Middle frontal gyrus (tissue), 1 donor: ENCODE results near the gene STAC.

ENCODE experiments used
- DNase-seq: peaks from one replicate; pipeline ENCODE4 v3.0.0-alpha.2; 2015; ENCODE audit warnings: low spot score; ENCODE audit errors: extremely low spot score

The STAC gene

DNA sequence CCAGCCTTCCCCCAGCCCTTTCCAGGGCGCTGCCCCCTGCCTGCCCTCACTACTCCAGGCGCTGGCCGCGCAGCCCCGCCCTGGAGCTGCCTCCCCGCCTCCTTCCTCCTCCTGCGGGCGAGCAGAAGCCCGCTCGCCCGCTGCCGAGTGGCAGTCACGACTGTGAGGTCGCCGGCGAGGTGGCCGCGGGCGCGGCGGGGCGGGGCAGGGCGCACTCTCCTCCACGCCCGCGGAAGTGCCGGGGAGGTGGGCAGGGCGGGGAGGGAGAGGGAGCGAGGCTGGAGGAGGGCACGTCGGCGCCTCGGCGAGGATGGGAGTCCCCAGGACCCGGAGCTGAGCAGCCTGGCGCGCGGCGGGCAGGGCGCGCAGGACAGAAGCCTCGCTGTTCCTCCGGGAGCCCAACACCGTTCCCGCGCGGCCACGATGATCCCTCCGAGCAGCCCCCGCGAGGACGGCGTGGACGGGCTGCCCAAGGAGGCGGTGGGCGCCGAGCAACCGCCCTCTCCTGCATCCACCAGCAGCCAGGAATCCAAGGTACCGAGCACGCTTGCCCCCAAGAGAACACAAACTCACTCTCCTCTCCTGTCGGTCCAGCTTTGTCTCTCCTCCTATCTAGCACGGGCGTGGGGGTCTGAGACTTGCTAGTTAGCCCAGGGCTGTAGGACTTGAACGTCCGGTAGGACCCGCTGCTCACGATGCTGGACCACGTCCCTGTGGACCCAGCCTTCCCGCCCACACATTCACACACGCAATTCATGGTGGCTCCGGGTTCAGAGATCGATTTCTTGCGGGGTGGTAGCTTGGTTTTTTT lies at the start of gene STAC:
TSS of gene STAC (plus strand) at position 284 of the 811 bp plus-strand sequence. CDS start at position 424, 140 bp downstream.
- no peak for DNase-seq

- DNase-seq, result no peak
Observed at GRCh38 chr3:36332139-36332538, 48.2 kb upstream of the STAC start.

DNA sequence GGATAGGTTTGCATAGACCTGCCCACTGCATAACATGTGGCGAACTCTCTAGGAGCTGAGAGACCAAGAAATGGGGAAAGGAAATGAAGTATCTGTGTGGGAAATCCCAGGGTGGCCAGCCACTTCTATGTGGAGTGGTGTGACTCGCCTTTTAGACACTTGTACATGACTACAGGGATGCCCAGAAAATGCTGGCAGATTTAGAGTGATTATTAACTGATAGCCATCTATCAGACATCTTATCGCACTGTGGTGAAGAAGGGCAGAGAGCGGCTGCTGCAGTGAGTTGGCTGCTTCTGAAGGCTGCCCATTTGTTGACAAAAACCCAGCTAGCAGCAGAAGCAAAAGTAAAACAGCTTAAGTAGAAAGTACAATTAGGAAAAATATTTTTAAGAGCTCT lies 18.1 kb upstream of the STAC start:
- DNase-seq, result no peak

DNA sequence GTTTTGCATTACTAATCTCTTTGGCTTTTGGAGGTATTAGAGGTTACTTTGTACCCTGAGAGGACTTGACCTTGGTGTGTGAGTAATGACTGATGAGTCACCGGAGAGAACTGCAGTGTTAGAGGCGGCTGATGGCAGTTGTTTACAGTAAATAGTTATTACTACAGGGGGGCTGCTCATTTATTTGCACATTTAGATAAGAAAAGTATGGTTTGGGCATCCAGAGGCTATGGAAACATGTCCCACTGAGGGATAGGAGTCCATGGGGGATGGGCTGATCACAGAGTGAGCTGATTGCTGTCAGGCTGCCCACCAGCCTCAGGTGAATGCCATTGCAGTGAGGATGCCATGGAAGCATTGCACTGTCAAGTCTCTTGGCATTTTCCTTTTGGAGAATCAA lies 17.3 kb upstream of the STAC start:
- no peak for DNase-seq

DNA sequence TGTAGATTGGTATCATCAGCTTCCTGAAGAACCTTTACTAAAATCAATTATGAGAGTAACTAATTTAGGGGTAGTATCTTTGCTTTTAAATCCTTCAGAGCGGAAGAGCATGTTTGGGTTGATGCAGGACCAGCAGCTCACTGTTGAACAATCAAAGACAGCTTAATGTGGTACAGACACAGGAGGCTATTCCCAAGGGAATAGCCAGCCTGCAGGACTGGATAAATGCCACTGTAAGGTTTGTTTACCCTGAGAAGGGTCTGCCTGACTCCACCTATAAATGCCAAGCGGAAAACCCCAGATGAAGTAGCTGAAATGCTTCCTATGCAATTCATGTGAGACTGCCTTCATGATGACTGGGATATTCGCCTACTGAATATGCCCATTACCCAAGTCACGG lies 16.0 kb upstream of the STAC start:
- no peak for DNase-seq

GRCh38 chr3:36365829-36366228 lies 14.5 kb upstream of the STAC start:
- no peak for DNase-seq

DNA sequence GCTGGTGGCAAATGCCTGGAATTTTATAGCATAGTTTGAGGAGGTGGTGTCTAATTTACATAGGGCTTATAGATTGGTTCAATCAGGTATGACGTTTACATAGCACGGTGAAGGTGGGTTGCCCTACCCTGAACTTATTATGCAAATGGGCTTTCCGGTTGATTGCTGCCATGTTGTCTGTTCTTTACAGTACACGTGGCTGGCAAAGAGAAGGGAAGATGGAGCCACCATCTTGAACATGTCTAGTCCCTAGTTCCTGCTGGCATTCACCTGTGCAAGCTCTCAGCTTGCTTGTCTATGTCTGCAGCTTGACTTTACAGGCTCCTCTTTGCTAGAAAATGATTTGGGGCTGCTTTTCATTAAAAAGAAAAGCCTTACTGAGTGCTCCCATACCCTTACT lies 14.0 kb upstream of the STAC start:
- DNase-seq, result no peak

DNA sequence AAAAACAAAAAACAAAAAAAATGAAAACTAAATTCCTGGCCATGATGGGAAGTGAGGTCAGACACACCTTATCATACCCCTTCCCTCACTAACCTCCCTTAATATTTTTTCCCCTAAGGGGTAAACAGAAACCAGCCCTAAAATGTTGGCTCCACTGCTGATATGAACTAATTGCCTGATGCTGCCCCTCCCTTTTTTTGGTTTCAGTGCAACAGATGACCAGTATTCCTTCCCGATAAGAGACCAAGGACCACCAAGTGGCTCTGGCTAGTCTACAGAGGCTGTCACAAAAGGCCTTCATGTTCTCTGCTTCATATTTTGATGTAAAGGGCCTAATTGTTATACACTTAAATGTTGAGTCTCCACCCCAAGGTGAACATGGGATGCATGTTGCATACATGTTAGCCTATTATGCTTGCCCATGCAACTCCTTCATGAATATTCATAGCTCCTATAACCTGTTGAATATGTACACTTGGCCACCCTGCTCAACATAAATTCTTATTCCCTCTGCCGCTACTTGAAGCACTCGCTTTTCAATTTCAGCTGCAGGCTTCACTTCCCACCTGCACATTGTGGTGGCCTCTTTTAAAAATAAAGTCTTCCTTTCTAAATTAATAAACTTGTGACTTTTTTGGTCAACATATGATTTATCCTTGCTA lies 12.3 kb upstream of the STAC start:
- DNase-seq, result no peak

GRCh38 chr3:36372534-36372935 lies 7.8 kb upstream of the STAC start:
- DNase-seq, result no peak

DNA sequence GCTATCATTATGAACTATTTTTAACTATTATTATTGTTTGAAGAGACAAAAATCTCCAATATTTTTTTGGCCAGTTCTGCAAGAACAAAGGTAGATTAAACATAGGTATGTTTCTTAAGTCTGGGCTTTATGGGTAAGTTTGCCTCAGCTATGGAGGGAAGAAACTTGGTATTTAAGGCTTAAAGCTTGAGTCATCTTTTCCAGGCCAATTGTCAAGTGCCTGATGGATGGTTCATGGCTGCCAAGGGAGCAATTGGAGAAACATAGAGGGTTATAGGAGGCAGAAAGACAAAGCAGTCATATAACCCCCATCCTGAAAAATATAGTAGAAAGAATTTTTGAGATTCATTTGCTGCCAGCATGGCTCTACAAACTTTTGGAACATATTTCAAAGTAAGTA lies 7.2 kb upstream of the STAC start:
- DNase-seq, result no peak

DNA sequence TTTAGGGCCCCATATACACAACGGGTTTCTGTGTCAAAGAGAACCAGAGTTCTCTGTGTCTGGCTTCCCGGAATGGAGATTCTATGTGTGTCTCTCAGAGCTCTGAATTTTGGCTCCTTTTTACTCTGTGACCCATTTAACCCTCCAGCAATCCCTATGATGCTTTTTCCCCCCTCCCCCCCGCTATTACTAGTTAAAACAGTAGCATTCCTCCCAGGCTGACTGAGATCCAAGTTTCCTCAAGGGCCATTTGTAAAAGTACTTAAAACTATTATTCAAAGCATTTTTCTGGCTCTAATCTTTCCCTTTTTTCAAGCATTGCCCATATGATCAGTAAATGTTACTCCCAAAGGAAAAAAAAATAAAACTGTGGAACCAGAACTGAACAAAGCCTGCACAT lies 6.6 kb upstream of the STAC start:
- no peak for DNase-seq

- DNase-seq, result no peak
Observed at GRCh38 chr3:36379872-36380220, 458 bp upstream of the STAC start.

DNA sequence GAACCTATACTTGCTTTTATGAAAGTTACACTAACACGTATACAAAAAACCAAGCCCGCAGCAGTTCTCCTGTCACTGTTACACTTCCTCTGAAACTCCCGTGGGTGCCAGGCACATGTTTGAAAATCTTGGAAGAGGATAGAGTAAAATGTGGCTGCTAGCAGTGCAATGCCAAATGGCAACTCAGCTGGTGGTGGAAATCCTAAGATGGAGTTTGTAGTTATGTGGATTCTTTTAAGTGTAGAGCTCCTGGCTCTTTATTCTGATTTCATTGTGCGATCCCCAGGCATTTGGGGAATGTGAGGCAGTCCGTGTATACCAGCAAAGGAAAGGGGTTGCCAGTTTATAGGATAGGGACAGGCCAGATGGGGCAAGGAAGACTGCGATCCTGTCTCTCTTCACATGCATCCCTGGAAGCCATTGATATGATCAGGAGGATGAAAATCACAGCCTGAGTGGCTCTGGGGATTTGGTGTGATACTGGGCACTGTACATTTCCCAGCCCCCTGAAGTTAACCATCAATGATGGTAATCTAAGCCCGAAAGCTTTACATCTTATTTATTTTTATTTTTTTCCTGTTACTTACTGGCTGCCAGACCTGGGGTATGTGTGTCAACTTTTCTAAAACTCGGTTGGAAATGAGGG lies 1.1 kb downstream of the STAC start:
- no peak for DNase-seq

DNA sequence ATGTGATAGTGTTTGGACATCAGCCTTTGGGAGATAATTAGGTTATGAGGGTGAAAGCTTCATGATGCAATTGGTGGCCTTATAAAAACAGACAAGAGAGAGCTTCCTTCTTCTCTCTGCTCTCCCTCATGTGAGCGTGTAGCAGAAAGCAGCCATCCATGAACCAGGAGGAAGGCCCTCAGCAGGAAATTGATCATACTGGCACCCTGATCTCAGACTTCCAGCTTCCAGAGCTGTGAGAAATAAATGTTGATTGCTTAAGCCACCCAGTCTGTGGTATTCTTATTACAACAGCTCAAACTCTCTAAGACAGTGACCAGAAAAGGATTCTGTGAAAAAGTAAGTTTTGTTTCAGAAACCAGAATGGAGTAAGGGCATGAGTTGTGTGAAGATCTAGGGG lies 13.3 kb downstream of the STAC start:
- DNase-seq, result no peak

- DNase-seq, result no peak
Observed at GRCh38 chr3:36394176-36394575, 13.9 kb downstream of the STAC start.

- DNase-seq, result no peak
Observed at GRCh38 chr3:36397841-36398240, 17.5 kb downstream of the STAC start.

DNA sequence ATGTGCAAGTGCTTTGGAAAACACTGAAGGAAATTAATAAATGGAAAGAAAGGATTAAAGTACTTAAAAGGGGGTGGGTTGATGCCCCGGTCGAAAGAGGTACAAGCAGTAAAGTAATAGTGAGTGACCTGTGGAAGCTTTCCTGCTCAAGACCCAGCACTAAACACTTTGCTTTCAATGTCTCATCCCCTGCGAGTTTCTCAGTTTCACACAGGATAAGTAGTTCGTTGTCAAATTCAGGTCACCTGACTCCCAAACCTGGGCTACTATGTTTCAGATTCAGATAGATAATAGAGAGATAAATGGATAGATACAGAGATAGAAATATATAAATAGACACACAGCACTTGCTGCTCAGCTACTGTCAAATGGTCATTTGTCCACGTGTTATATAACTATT lies 19.6 kb downstream of the STAC start:
- DNase-seq, result no peak

DNA sequence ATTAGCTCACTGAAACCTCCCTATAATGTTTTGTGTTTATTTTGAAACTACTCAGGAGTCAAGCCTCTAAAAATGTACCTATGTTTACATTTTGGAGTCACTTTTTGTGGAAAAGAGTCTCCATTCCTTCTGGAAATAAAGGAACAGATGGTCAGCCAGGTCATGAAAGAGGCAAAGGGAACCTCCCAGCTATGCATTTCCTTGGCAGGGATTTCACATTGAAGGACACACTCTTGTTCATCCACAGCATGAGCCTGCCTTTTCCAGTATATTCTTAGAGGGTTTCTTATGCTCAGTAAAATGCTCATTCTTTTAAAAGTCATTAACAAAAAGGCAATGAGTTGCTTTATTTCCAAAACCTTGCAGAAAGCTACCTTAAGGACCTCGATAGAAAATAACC lies 20.8 kb downstream of the STAC start:
- DNase-seq, result no peak

GRCh38 chr3:36403661-36404060 lies 23.4 kb downstream of the STAC start:
- DNase-seq, result no peak

DNA sequence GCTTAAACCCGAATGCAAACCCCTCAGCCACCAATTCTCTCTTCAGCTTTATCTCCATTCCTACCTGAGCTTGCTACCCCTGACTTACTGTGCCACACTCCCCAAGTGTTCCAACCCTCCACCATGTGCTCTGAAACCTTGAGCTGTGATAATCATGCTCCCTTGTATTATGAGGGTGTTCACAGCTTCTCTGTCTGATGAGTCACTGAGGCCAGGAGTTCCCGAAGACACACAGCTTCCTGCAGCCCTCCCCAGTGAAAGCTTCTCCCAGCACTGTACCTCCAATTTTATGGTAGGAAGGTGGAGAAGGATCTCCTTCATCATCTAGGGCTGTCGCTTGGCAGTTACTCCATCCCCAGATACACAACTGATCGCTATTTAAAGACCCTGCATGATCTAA lies 24.9 kb downstream of the STAC start:
- no peak for DNase-seq

DNA sequence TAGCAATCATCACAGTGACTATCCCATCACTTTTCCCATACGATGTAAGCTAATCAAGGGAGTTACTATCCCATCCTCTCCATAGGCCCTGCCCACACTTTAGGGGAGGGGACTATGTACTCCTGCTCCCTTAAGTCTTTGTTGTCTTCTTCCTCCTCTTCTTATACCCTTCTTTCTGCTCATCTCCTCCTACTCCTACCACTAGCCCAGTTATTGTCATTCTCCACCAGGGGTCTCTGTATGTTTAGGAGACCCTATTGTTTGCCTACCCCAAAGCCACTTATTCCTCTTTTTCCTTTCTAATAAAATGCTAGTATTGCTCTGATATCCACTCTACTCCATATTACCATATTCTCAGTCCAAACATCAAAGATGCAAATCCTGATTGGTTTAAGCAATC lies 27.8 kb downstream of the STAC start:
- DNase-seq, result no peak

DNA sequence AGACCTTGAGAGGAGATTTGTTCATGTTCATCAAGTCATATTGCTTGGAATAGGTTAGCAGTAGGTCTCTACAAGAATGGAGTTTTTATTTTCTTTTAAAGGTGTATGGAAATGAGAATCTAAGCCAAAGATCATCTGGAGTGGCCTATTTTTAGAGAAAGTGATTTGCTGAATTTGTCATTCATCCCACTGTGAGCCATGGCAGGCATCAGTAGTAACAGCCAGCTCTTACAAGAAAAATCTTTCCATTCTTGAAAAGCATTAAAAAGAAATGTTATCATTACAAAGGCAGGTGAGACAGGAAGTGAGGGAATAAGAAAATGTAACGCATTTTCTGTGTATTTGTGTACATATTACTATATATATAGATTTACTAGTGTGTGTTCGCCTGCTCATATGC lies 29.6 kb downstream of the STAC start:
- no peak for DNase-seq

- DNase-seq, result no peak
Observed at GRCh38 chr3:36411587-36411986, 31.3 kb downstream of the STAC start.
